ENCODE results near the gene WNK2.
"Not testable (repeated sequence)": the region's sequence is repeated elsewhere in the genome, so short reads cannot be mapped to it uniquely, and the experiment has no call there.

WNK2 gene

GRCh38 chr9:93343663-93344062 is 159.7 kb downstream of the WNK2 start:
- DNase-seq: no peak

DNA sequence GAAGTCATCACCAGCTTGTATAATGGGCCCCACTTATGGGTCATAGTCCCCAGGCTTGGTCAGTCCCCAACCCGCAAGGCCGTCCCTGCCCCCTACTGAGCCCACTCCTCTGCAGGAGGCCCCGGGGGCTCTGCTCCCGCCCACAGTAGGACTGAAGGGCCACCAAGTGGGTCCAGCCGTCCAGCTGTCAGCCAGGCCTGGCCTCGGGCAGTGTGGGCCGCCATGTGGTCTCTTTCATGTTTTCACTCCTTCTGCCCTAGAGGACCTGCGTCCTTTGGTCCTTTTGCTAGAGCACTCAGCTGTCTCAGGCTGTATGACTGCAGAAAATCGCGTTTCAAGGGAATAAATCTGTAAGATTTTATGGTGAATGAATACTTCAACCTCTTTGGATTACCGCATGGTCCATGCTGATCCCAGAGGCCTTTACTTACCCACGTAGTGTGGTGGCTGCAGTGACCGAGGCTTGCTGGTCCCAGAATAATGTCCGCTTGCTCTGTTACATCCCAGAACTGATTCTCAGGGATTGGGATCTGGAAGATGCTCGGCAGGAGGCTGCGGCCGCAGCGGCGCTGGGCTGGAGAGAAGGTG is 161.8 kb downstream of the WNK2 start:
- DNase-seq: no peak

DNA sequence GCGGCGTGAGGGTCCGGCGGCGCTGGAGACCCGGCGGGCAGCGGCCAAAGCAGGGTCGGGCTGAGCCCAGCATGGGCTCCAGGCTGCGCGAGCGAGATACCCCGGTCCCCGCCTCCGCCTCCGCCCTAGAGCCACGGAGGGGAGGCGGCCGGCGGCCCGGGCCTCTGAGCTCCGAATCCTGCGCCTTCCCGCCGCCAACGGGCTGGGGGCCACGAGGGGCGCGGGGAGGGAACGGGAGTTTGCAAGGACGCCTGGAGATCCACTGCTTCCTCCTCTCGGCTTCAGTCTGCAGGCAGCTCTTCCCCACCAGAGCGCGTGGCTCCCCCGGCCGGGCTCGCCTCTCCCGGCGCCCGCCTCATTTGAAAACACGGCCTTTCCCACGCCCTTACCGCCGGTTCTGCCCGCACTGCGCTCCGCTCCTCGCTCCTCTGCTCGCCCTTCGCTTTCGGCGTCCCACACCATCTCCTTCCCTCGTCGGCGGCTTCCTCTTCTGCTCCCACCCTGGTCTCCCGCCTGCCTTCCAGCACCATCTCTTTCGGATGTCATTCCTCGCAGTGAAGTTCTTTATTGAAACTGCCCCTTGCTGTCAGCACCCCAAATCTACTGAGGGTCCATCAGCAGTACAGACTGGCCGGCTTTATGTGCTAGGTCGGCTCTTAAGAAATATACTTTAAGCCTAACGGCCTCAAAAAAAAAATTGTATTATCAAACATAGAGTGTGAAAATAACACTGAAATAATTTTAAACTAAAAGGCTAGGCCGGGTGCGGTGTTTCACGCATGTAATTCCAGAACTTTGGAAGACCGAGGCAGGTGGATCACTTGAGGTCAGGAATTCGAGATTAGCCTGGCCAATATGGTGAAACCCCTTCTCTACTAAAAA is 162.5 kb downstream of the WNK2 start:
- peak; percentile 16 for DNase-seq

GRCh38 chr9:93347371-93347975 is 163.5 kb downstream of the WNK2 start:
- DNase-seq: not testable (repeated sequence)

DNA sequence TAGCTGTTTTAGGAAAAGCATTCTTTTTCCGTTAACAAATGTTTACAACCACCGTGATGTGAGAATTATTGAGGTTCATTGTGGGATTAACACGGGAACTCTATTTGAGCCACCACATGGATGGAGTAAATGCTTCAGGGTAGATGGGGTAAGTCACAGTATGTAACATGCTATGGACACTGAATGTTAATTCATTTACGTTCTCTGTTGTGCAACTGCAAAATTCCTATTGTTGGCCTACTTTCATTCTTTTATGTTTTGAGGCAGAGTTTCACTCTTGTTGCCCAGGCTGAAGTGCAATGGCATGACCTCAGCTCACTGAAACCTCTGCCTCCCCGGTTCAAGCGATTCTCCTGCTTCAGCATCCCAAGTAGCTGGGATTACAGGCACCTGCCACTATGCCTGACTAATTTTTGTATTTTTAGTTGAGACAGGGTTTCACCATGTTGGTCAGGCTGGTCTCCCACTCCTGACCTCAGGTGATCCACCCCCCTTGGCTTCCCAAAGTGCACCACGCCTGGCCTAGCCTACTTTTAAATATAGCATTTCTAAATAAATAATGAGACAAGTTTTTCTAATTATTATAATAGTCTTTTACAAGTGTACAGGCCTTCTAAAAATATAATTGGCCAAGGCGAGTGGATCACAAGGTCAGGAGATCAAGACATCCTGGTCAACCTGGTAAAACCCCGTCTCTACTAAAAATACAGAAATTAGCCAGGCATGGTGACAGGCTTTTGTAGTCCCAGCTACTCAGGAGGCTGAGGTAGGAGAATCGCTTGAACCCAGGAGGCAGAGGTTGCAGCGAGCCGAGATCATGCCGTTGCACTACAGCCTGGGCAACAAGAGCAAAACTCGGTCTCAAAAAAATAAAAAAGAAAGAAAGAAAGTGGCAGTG is 169.7 kb downstream of the WNK2 start:
- DNase-seq: not testable (repeated sequence)

GRCh38 chr9:93354451-93354850 is 170.5 kb downstream of the WNK2 start:
- DNase-seq: no peak

DNA sequence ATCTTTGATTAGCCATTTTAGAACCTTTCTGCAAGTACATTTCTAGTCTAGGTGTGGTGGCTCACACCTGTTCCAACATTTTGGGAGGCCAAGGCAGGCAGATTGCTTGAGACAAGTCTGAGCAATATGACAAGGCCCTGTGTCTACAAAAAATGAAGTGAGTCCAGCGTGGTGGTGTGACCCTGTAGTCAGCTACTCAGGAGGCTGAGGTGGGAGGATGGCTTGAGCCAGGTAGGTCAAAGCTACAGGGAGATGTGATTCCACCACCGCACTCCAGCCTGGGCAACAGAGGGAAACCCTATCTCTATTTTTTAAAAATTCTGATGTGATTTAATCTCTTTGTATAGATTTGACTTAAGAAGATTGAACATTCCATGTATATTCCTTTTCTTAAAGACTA is 171.9 kb downstream of the WNK2 start:
- DNase-seq: no peak

- DNase-seq: peak; percentile 56
These were observed 173.7 kb downstream of the WNK2 start for GRCh38 chr9:93357649-93358048.

DNA sequence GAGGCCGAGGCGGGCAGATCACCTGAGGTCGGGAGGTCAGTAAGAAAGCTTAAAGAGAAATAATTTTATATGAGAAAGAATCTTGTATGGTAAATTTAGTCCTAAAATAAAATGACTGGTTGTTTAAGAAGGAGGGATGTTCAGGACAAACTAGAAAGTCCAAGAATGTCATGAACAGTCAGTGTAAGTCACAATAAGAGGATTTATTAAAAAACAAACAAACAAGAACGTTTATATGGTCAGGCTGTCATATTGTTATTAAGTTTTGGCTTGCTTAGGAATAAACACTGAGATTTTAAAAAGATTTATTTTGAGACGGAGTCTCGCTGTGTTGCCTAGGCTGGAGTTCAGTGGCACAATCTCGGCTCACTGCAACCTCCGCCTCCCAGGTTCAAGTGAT is 176.0 kb downstream of the WNK2 start:
- DNase-seq: not testable (repeated sequence)

DNA sequence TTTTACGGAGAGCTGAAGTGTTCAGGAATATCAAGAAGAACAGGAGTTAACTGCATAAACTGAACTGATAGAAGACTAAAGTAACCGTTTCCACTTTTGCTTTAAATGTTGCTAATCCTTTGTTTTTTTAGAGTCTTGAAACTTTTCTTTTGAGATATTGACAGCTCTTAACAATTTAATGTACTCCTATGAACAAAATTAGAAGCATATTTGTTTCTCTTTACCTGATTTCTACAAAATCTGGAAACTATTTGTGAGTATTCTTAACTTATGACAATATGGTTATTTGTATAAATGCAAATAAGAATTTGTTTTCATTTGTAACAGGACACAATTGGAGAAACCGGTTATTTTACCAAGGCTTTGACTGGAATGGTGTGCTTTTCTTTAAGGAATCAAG is 178.1 kb downstream of the WNK2 start:
- no peak for DNase-seq

GRCh38 chr9:93364734-93365426 is 180.9 kb downstream of the WNK2 start:
- no peak for DNase-seq

DNA sequence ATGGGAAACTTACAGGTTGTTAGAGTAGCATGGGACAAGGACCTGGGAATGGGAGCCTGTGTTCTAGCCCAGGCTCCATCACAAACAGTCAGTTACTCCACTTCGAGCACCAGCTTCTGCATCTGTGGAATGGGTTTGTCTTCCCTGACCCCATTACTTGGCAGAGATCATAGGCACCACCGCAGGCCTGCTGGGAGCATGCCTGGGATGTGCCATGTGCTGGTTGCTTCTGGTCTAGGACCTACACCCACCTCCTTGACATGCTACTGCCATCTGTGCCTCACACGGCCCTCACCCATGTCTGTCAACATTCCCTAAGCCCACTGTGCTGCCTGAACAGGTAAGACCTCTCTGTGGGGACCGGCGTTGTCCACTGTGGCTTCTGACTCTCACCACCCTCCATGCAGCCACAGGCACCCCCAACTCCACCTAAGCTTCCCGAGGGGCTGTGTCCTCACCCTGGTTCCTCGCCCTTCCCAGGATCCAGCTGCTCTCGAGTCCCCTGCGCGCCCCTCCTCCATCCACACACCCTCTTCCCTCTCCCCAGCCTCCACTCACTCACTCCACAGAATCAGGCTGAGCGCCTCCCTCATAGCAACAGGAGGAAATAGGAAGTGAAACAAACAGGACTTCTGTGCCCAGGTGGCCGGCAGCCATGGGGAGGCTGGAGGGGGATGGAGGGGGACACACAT is 181.6 kb downstream of the WNK2 start:
- DNase-seq: no peak

GRCh38 chr9:93366119-93366447 is 182.1 kb downstream of the WNK2 start:
- DNase-seq: no peak

DNA sequence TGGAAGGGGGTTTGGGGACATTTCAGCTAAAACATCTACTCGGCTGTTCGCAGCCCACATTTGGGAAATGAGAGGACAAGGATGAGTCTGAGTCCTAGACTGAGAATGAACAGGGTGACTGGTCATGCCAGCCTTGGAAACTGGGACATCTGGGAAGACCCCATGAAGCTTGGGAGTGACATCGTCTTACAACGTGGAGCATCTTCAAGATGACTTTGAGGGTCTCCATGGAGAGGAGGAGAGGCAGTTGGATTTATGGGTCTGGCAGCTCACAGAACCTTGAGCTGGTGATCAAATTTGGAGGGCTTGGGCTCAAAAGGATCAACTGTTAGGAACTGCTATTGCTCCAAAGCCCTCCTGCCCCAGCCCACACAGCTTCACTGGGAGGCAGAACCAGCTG is 182.5 kb downstream of the WNK2 start:
- not testable (repeated sequence) for DNase-seq

- DNase-seq: no peak
These were observed 184.5 kb downstream of the WNK2 start for GRCh38 chr9:93368437-93368836.

- peak; percentile 28 for DNase-seq
These were observed 185.7 kb downstream of the WNK2 start for GRCh38 chr9:93369686-93370085.

Data from inflammatory macrophage treated with lipopolysaccharide for 4 hours (primary cell).